GM06990 (cell line): ENCODE data around the gene TOM1L2.

ENCODE experiments used
- DNase-seq: peaks from one replicate; pipeline ENCODE4 v3.0.0-alpha.2; 2011; ENCODE audit not compliant: insufficient read length; ENCODE audit errors: extremely low read depth
- H3K27me3 ChIP-seq: replicated peaks from 2 replicates; pipeline ENCODE4 v1.6.0; 2011; ENCODE audit warnings: low read length; ENCODE audit not compliant: control insufficient read depth, insufficient read depth
- H3K36me3 ChIP-seq: 2 replicates; pipeline ENCODE4 v1.5.1; 2011; ENCODE audit warnings: low read length; ENCODE audit not compliant: control insufficient read depth, insufficient read depth
- H3K4me3 ChIP-seq: replicated peaks from 2 replicates; pipeline ENCODE4 v1.5.1; 2011; ENCODE audit warnings: low read depth, mild to moderate bottlenecking, control low read depth, low read length
- CTCF ChIP-seq: IDR thresholded peaks from 2 replicates; pipeline ENCODE4 v1.5.1; 2011; ENCODE audit warnings: low read length, control low read depth, mild to moderate bottlenecking, inconsistent platforms; ENCODE audit not compliant: insufficient read depth, poor library complexity, severe bottlenecking

TOM1L2 gene

GRCh38 chr17:17796787-17797061 is 175.5 kb downstream of the TOM1L2 start:
- Histone ChIP-seq H3K4me3 (no peak overlapping the region), H3K27me3 (no peaks in the 10 kb centered on the region), H3K36me3 (peaks cover 24% of the 10 kb centered on the region)
- DNase-seq: no peak
- no peak for TF ChIP-seq CTCF

- Histone ChIP-seq H3K27me3 (no peaks in the 10 kb centered on the region), H3K4me3 (no peak overlapping the region), H3K36me3 (peaks cover 24% of the 10 kb centered on the region)
- no peak for TF ChIP-seq CTCF
- no peak for DNase-seq
Observed at GRCh38 chr17:17795946-17796786, 176.0 kb downstream of the TOM1L2 start.

GRCh38 chr17:17795296-17795695 is 176.9 kb downstream of the TOM1L2 start:
- TF ChIP-seq CTCF: no peak
- Histone ChIP-seq H3K27me3 (no peaks in the 10 kb centered on the region), H3K36me3 (peaks cover 22% of the 10 kb centered on the region), H3K4me3 (no peak overlapping the region)
- no peak for DNase-seq

- H3K27me3 ChIP-seq: no peaks in the 10 kb centered on the region
- peaks cover 22% of the 10 kb centered on the region for H3K36me3 ChIP-seq
- H3K4me3 ChIP-seq: no peak overlapping the region
- DNase-seq: no peak
- no peak for TF ChIP-seq CTCF
Observed at GRCh38 chr17:17794382-17794781, 177.8 kb downstream of the TOM1L2 start.
